Measurements from ENCODE around the gene USP6.
"Not testable (repeated sequence)": the region's sequence is repeated elsewhere in the genome, so short reads cannot be mapped to it uniquely, and the experiment has no call there.

Gene USP6

DNA sequence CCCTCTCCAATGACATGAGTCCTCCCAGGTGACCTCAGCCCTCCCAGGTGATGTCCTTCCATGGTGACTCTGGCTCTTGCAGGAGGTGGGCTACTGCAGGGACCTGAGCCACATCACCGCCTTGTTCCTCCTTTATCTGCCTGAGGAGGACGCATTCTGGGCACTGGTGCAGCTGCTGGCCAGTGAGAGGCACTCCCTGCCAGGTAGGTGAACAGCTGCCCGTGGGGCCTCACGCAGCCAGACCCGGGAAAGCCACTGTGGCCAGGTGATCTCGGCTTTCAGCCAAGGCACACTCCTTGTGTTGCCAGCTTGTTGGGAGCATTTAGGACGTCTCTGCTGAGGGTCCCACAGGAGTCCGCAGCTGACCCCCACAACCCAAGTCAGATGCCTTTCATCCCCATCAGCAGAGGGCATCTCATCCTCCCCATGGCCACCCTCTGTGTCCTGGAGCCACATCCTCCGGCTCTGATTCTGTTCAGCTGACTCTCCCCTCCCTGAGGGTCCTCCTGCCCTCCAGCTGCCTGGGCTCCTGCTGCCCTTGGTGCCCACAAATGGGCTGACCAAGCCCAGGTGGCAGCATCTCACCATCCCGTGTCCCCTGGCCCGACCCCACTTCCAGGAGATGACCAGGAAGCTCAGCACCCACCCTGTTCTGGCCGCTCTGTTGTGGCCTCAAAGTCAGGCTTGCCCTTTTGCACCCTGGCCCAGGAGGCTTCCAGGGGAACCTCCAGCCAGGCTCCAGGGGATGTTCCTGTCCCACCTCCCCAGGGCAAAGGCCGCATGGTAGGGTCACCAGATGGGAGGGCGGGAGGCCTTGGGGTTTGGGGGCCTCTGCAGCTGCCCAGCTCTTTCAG is 20.1 kb downstream of the USP6 start:
- no peak for DNase-seq (ENCODE audit: low spot score)

- not testable (repeated sequence) for DNase-seq (ENCODE audit: low spot score)
Observed at GRCh38 chr17:5136580-5137412, 21.0 kb downstream of the USP6 start.

- DNase-seq (ENCODE audit: low spot score), result not testable (repeated sequence)
Observed at GRCh38 chr17:5137511-5138197, 21.8 kb downstream of the USP6 start.

DNA sequence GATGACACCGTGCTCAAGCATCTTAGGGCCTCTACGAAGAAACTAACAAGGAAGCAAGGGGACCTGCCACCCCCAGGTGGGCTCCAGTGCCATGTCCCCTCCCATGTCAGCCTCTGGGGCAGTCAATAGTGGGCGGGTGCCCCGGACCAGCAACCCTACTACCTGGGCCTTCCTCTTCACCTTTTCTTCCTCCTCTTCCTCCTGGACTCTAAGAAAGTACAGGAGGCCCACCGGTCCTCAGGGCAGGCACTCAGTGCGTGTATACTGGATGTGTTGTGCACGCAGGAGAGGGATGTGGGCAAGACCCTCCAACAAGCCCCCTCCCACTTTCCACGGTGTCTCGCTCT is 22.3 kb downstream of the USP6 start:
- DNase-seq (ENCODE audit: low spot score), result not testable (repeated sequence)

GRCh38 chr17:5138616-5139457 is 23.0 kb downstream of the USP6 start:
- no peak for DNase-seq (ENCODE audit: low spot score)

DNA sequence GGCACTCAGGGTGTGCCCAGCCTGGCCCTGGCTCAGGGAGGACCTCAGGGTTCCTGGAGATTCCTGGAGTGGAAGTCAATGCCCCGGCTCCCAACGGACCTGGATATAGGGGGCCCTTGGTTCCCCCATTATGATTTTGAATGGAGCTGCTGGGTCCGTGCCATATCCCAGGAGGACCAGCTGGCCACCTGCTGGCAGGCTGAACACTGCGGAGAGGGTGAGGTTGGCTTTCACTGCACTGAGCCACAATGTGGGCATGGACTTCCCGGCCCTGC is 23.6 kb downstream of the USP6 start:
- DNase-seq (ENCODE audit: low spot score), result no peak

DNA sequence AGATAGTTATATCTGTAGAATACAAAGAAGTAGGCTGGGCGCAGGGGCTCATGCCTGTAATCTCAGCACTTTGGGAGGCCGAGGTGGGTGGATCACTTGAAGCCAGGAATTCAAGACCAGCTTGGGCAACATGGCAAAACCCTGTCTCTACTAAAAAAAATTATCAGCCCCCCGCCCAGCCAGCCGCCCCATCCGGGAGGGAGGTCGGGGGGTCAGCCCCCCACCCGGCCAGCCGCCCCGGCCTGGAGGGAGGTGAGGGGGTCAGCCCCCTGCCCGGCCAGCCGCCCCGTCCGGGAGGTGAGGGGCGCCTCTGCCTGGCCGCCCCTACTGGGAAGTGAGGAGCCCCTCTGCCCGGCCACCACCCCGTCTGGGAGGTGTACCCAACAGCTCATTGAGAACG is 27.0 kb downstream of the USP6 start:
- not testable (repeated sequence) for DNase-seq (ENCODE audit: low spot score)

GRCh38 chr17:5146122-5146521 is 30.3 kb downstream of the USP6 start:
- DNase-seq (ENCODE audit: low spot score), result not testable (repeated sequence)

DNA sequence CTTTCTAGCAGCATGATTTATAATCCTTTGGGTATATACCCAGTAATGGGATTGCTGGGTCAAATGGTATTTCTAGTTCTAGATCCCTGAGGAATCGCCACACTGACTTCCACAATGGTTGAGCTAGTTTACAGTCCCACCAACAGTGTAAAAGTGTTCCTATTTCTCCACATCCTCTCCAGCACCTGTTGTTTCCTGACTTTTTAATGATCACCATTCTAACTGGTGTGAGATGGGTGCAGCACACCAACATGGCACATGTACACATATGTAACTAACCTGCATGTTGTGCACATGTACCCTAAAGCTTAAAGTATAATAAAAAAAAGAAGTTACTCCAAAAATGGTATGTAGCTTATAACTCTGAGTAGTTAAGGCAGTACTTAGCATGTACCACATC is 44.9 kb downstream of the USP6 start:
- not testable (repeated sequence) for DNase-seq (ENCODE audit: low spot score)

- not testable (repeated sequence) for DNase-seq (ENCODE audit: low spot score)
Observed at GRCh38 chr17:5161793-5162192, 46.0 kb downstream of the USP6 start.

DNA sequence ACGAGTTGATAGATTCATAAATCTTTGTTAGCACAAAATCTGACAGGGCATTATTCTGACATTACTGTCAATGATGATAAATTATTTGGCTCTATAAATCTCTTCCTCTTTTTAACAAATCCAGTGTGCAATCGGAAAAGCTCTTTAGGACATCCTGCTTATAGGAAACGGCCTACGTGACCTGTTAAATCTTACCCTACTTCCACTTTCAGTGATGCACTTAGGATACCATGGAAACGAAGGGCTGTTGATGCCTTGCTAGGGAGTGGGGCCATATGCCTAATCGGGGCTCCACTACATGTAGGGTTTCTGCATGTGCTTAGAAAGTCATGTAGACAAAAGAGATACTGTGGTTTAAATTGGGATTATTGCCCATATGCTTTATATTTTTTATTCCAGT is 48.6 kb downstream of the USP6 start:
- no peak for DNase-seq (ENCODE audit: low spot score)

DNA sequence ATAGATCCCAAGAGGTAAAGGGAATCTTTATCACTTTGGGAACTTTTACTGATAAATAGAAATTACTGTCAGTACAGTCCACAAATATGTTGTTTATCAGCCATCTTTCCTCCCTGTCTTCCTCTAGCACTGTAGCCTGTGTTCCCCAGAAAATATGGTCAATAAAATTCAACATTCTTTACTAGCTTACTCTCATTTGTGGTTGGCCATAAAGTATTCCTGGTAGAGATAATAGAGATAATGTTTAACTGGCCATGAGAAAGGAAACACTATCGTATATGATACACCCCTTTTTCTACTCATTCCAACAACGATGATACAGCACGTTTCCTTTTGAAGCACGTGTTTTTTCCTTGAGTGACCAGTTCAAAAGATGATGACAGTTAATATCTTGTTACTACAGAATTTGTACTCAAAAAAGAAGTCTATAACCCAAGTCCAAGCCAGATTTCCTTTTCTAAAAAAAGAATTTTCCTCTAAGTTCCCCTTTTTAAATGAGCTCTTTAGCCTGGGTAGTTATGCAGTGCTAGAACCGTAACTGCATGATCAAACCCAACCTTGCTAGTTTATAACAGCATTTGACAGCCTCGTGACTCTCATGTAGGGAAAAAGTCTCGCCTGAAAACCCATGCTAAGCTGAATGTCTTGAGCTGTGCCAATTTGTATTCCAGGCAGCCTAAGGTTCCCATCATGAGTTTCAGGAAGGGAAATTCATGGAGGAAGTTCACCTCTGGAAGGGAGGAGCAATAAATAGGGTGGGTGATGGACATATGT is 50.1 kb downstream of the USP6 start:
- DNase-seq (ENCODE audit: low spot score), result not testable (repeated sequence)

DNA sequence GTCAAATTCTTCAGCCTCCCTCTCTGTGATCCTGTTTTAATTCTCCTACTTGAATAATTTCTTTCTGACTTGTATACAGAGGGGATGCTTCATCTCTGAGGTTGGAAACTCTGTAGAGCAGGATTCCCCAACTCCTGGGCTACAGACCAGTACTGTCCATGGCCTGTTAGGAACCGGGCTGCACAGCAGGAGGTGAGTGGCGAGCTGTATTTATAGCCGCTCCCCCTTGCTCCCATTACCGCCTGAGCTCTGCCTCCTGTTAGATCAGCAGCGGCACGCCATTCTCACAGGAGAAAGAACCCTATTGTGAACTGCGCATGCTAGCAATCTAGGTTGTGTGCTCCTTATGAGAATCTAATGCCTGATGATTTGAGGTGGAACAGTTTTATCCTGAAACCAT is 59.2 kb downstream of the USP6 start:
- not testable (repeated sequence) for DNase-seq (ENCODE audit: low spot score)

- DNase-seq (ENCODE audit: low spot score), result no peak
Observed at GRCh38 chr17:5179003-5179402, 63.2 kb downstream of the USP6 start.

DNA sequence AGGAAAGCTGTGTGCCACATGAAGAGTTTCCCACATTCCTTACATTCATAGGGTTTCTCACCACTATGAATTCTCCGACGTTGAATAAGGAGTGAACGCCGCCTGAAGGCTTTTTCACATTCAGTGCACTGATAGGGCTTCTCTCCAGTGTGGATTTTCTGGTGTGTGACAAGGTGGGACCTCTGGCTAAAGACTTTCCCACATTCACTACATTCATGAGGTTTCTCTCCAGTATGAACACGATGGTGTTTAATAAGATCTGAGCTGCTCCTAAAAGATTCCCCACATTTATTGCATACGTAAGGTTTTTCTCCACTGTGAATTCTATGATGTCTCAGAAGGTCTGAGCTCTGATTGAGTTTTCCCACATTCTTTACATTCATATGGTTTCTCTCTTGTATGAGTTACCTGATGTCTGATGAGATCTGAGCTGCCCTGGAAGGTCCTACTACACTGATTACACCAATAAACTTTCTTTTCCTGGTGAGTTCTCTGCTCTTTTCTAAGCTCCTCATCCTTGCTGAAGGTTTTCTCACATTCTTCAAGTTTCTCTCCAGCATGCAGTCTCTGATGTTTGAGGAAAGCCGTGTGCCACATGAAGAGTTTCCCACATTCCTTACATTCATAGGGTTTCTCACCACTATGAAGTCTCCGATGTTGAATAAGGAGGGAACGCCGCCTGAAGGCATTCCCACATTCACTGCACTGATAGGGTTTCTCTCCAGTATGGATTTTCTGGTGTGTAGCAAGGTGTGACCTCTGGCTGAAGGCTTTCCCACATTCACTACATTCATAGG is 65.9 kb downstream of the USP6 start:
- no peak for DNase-seq (ENCODE audit: low spot score)

DNA sequence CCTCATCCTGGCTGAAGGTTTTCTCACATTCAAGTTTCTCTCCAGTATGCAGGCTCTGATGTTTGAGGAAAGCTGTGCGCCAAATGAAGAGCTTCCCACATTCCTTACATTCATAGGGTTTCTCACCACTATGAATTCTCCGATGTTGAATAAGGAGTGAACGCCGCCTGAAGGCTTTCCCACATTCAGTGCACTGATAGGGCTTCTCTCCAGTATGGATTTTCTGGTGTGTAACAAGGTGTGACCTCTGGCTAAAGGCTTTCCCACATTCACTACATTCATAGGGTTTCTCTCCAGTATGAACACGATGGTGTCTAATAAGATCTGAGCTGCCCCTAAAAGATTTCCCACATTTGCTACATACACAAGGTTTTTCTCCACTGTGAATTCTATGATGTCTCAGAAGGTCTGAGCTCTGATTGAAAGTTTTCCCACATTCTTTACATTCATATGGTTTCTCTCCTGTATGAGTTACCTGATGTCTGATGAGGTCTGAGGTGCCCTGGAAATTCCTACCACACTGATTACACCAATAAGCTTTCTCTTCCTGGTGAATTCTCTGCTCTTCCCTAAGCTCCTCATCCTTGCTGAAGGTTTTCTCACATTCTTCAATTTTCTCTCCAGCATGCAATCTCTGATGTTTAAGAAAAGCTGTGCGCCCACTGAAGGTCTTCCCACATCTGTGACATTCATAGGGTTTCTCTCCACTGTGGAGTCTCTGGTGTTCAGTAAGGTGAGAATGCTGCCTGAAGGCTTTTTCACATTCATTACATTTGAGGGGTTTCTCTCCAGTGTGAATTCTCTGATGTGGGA is 67.0 kb downstream of the USP6 start:
- DNase-seq (ENCODE audit: low spot score), result no peak

GRCh38 chr17:5183410-5183793 is 67.6 kb downstream of the USP6 start:
- DNase-seq (ENCODE audit: low spot score), result no peak

DNA sequence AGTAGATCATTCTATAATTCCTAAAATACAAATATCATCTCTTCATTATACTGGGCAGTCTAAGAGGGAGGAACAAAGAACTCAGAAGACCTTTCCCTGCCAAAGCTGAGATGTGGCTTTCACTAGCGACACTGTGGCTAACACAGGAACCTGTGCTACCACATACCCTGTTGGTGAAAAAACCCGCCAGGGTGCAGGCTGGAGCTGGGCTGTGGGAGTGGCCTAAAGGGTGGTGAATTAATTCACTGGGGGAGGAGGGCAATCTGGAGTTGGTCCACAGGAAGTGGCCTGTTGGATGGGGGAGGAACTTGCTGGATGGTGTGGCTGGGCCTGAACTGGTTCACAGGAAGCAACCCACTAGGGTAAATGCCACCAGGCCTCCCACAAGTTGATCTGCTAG is 68.5 kb downstream of the USP6 start:
- DNase-seq (ENCODE audit: low spot score), result no peak

Data from HuH-7.5 (cell line).